ENCODE data around the gene PLP2. TPM values are rescaled to one million over a fixed set of nuclear protein-coding genes. Genes with fewer than 3 reads are reported as not detected.
A peak's percentile ranks its signal among the peaks of the same experiment; 100 is the strongest.

Gene PLP2
- total RNA-seq, 3 donors from 2014 or later = 96.1 to 152 (median 137) TPM

DNA sequence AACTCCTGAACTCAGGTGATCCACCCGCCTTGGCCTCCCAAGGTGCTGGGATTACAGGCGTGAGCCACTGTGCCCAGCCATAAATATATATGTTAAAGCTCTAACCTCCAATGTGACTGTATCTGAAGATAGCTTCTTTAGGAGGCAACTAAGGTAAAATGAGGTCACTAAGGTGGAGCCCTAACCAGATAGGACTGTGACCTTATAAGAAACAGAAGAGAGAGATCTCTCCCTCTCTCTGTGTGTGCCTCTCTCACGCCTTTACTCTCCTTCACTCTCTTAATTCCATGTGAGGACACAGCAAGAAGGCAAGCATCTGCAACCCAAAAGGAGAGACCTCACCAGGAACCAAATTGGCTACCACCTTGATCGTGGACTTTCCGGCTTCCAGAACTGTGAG is 10.1 kb upstream of the PLP2 start:
- no peaks in the 10 kb centered on the region for H3K9me3 ChIP-seq
- H3K36me3 ChIP-seq (ENCODE audit: low read depth) = no peaks in the 10 kb centered on the region
- no peak overlapping the region for H3K4me3 ChIP-seq
- no peak for ATAC-seq
- intact Hi-C loops (cut with DNase I, micrococcal nuclease) = no loop called here
- TF ChIP-seq, protein P1, sequence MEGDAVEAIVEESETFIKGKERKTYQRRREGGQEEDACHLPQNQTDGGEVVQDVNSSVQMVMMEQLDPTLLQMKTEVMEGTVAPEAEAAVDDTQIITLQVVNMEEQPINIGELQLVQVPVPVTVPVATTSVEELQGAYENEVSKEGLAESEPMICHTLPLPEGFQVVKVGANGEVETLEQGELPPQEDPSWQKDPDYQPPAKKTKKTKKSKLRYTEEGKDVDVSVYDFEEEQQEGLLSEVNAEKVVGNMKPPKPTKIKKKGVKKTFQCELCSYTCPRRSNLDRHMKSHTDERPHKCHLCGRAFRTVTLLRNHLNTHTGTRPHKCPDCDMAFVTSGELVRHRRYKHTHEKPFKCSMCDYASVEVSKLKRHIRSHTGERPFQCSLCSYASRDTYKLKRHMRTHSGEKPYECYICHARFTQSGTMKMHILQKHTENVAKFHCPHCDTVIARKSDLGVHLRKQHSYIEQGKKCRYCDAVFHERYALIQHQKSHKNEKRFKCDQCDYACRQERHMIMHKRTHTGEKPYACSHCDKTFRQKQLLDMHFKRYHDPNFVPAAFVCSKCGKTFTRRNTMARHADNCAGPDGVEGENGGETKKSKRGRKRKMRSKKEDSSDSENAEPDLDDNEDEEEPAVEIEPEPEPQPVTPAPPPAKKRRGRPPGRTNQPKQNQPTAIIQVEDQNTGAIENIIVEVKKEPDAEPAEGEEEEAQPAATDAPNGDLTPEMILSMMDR (IDR thresholded peaks at IDR 0.05) = no peak
- DNase-seq = no peak
- no peaks in the 10 kb centered on the region for H3K4me1 ChIP-seq (ENCODE audit: low read depth)

DNA sequence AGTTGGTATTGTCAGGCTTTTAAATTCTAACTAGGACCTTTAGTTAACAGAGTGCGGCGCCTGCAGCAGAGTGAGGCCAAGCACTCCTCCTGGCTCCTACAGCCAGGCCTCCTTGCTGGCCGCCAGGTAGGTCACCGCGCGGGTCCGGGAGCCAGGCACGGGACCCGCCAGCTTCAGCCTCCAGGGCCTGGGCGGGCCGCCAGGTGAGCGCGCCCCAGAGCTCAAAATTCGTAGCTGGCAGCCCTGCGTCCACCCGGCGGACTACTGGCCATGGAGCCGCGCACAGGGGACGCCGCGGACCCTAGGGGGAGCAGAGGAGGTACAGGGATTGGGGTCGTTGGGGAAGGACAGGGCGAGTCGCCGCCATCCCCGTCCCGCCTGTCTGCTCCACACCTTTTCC is 9.1 kb upstream of the PLP2 start, which contains the start of gene MAGIX:
Gene MAGIX (plus strand): TSS at position 139 of the 400 bp plus-strand sequence. CDS start 132 bp downstream, at position 271.
- Histone ChIP-seq H3K36me3 (ENCODE audit: low read depth) (no peaks in the 10 kb centered on the region), H3K9me3 (no peaks in the 10 kb centered on the region), H3K4me1 (ENCODE audit: low read depth) (no peaks in the 10 kb centered on the region), H3K4me3 (no peak within 1 kb of the TSS)
- DNase-seq (peak in 2 of 3 donors; percentile 45 to 57), ATAC-seq (no peak)
- TF ChIP-seq, protein P1 (IDR thresholded peaks at IDR 0.05) = no peak
- intact Hi-C loops (cut with DNase I, micrococcal nuclease) = no loop called here

DNA sequence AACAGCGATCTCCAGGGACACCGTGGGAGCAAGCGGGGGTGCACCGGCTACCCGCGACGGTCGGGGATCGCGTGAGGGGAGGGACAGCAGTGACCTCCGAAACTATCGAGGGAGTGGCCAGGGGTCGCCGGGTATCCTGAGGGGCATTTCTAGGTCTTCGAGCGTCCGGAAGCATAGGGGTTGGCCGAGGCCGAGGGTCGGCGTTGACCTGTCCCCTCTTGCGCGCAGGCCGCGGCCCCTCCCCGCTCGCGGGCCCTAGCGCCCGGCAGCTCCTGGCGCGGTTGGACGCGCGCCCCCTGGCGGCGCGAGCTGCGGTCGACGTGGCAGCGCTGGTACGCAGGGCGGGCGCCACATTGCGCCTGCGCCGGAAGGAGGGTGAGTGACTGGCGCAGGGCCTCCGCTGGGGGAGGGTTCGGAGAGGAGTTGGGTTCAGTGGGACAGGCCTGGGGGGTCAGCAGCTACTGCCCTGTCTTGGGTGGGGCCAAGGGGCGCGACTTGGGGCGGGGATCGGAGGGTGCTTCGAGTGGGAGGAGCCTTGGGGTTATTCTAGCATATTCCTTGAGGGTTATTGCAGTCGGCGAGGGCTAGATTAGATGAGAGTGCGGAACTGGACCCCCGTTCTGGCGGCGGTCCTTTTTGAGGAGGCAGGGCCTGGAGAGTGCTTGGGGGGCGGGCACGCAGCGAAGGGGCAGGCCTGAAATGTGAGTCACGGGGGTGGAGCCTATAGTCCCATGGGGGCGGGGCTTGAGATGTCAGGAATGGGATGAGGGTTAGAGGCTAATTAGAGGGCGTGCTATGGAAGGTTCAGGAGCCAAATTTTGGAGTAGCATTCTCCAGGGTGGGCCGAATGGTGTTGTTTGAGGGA is 7.9 kb upstream of the PLP2 start:
- Histone ChIP-seq H3K4me1 (ENCODE audit: low read depth) (peaks cover 3% of the 10 kb centered on the region), H3K4me3 (no peak overlapping the region), H3K9me3 (no peaks in the 10 kb centered on the region), H3K36me3 (ENCODE audit: low read depth) (no peaks in the 10 kb centered on the region)
- TF ChIP-seq, protein P1 (IDR thresholded peaks at IDR 0.05) = peak; percentile 61
- intact Hi-C loops (cut with DNase I, micrococcal nuclease) = no loop called here
- DNase-seq (peak; percentile 91 to 92 (median 91)), ATAC-seq (peak; percentile 79)

DNA sequence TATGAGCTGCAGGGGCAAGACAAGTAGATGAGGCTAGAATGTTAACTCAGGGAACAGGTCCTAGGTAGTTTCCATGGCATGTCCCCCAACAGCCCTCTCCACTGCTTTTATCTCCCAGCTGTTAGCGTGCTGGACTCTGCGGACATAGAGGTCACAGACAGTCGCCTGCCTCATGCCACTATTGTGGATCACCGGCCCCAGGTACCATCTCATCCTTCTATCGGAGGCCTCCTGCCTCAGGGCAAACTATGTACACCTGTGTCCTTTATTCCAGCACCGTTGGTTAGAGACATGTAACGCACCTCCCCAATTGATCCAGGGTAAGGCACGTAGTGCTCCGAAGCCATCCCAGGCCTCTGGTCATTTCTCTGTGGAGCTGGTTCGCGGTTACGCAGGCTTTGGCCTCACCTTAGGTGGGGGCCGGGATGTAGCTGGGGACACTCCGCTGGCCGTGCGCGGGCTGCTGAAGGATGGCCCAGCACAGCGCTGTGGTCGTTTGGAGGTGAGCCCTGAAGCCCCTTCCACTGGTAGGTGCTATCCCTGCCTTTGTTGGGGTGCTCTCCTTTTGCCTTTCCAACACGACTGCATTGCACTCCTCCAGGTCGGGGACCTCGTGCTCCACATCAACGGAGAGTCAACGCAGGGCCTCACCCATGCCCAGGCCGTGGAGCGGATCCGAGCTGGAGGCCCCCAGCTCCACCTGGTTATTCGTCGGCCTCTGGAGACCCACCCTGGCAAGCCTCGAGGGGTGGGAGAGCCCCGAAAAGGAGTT is 6.9 kb upstream of the PLP2 start:
- no peaks in the 10 kb centered on the region for H3K36me3 ChIP-seq (ENCODE audit: low read depth)
- ATAC-seq = no peak
- peak in 1 of 3 donors; percentile 55 for DNase-seq
- no peak overlapping the region for H3K4me3 ChIP-seq
- H3K4me1 ChIP-seq (ENCODE audit: low read depth) = peaks cover 3% of the 10 kb centered on the region
- TF ChIP-seq, protein P1 (IDR thresholded peaks at IDR 0.05) = no peak
- no peaks in the 10 kb centered on the region for H3K9me3 ChIP-seq
- intact Hi-C loops (cut with DNase I, micrococcal nuclease) = no loop called here

DNA sequence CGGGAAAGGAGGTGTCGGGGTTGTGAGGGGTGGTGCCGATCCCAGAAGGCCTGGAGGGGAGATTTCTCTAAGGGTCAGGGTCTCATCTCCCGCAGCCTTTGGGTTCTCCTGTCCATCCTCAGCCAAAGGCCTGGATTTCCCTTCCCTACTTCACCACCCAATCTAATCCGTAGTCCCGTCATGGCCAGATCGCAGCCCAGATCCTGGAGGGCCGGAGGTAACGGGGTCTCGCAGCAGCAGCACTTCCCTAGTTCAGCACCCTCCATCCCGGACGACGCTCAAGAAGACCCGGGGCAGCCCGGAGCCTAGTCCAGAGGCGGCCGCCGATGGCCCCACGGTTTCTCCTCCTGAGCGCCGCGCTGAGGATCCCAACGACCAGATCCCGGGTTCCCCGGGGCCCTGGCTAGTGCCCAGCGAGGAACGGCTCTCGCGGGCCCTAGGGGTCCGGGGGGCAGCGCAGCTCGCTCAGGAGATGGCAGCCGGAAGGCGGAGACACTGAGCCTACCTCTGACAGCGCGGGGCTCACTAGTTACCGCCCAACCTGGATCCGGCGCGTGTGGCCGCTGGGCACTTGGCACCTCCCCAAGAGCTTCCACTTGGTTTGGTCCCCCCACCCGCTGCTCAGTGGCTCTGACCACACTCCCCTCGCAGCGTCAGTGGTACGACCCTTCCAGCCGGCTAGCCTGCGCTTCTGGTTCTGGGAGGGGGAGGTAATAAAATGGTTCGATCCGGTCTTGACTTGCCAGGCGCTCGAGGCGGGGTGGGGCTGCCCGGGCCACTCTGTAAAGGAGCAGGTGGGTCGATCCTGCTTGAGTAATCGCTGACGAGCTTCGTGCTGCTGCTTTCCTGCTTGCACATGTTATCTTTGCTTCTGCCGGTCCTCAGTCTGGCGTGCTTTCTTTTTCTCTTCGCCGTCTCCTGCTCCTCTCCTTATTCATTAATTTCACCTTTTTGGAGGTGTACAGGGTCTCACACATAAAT is 5.5 kb upstream of the PLP2 start:
- H3K4me3 ChIP-seq = no peak overlapping the region
- H3K36me3 ChIP-seq (ENCODE audit: low read depth) = no peaks in the 10 kb centered on the region
- TF ChIP-seq, protein P1 (IDR thresholded peaks at IDR 0.05) = no peak
- DNase-seq (peak; percentile 84 to 90 (median 87)), ATAC-seq (peak; percentile 64)
- no peaks in the 10 kb centered on the region for H3K9me3 ChIP-seq
- intact Hi-C loops (cut with DNase I, micrococcal nuclease) = no loop called here
- H3K4me1 ChIP-seq (ENCODE audit: low read depth) = peaks cover 3% of the 10 kb centered on the region

Measured in mucosa of descending colon (tissue), 3 donors.